NOMO-1 treated with DMSO at 0.1 percent for 48 hours (cell line): ENCODE data around the gene KRT79.

Experiments used
- DNase-seq: peaks from one replicate; lab custom pipeline; 2025; ENCODE audit not compliant: unreplicated experiment; lab: John Stamatoyannopoulos, UW

KRT79 gene

GRCh38 chr12:52792185-52793029, 41.7 kb downstream of the KRT79 start:
- DNase-seq = peak; percentile 12

DNA sequence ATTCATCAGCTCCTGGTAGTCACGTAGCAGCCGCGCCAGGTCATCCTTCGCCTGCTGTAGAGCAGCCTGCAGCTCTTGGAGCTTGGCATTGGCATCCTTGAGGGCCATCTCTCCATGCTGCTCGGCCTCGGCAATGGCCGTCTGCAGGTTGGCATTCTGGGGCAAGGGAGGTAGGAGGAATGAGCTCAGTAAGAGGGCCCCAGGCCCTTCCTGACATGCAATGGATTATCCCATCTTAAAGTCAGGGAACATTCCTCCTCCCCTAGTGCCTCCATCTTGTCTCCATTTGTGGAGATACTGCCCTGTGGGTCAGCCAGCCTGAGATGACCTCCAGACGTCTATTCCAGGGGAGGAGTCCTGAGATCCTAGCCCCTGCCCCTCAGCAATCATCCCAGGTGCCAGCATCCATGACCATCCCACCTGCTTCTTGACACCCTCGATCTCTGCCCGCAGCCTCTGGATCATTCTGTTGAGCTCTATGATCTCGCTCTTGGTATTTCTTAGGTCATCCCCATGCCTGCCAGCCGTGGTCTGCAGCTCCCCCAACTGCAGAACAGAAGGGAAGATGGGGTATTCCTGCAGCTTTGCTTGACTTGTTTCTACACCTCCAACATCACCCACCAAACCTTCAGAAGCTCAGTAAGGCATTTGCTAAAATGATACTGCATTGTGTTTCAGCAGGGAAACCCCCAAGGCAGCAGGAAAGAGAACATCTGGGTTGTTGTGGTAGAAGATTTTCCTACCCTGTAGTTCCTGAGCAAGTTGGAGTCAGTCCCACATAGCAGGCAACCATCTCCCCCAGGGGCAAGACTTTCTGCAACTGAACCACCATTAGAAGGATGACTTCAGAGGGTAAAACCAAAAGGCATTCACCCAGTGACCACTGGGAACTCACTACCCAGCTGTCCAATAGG, 42.6 kb downstream of the KRT79 start:
- DNase-seq = no peak

DNA sequence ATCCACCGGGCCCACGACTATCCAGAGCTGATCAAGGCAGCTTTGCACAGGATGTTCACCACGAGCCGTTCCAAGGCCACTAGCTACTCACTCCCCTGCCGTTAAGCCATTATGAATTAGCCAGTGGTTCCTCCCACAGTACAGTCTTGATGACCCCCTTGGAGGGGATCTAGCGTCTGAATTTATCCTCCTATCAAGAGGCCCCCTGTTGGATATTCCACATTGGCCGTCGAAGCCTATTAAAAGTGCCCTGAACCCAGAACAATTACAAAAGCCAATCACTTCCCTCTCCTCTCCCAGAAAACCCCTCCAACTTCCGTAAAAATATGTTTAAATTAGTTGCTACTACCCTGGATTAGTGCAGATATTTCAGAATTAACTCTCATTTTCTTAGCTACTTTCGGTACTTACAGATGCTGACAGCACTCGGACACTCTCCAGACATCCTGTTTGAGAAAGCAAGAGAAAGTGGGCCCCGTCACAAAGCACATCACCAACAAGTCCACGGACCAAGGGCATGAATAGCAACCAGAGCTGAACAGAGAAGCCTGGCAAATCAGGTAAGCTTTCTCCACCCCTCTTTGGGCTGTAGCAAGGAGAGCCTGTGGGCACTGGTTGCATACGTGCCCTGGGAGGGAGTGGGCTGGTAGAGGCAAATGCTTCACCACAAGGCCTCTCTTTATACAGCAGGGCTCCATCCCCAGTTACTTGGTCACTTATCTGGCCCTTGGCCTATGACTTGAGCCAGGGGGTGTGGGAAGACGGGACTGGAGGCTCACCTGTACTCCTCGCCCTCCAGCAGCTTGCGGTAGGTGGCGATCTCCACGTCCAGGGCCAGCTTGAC, 43.5 kb downstream of the KRT79 start:
- no peak for DNase-seq

DNA sequence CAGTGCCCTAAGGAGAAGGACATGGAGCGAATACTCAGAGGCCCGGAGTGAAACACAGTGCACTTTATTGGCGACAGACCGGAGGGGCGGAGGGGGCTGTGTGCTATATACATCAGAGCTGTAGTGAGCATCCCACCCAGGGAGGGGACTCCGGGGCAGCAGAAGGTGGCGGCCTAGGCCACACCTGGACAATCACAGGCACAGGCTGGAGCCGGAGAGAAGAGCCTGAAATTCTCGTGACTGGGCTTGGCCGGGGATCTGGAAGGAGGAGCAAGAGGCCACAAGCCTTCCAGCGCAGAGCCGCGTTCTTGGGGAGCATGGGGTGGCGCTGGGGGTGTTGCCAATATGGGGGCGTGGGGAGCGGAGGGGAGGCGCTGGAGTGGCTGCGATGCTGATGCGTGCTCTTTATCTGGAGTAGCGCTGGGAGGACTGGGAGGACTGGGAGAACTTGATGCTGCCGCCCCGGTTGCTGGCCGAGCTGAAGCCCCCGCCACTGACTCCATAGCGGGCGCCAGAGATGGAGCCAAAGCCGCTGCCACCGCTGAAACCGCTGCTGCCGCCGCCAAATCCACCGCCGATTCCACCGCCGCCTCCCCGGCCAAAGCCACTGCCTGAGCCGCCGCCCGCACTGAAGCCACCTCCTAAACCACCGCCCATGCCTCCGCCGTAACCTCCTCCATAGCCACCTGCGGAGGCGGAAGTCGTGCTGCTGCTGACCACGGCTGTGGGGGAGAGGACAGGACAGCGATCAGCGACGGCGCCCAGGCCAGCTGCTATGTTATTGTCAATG, 44.3 kb downstream of the KRT79 start:
- DNase-seq = no peak

DNA sequence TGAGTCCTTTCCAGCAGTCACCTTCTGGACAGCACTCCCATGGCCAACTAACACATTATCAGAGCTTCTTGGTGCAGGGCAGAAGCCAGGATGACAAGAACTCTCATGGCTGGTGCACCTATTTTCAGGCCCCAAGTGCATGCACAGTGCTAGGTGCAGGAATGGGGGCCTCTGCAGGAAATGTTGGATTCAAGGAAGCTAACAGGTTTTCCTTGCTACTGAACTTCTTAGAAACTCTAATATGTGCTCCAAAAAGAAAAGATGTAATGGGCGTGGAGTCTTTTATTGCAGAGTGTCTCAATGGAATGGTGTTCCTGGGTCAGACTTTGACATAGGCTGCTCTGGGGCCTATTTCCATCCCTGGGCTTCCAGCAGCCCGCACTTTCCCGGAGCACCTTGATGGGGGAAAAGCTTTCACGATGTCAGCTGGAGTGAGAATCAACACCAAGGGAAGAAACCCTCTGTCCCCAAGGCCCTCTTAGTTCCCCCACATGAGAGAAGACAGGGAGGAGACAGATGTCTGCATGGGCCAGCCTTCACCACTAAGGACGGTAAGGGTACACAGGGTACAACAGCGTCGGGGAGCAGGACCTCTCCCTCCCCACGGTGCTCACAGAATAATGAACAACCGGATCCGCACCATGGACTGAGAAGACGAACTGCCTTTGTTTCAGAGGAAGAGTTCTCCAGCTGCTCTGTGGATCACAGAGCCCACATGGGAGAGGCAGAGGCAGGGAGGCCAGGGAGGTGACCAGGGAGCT, 45.1 kb downstream of the KRT79 start:
- no peak for DNase-seq

DNA sequence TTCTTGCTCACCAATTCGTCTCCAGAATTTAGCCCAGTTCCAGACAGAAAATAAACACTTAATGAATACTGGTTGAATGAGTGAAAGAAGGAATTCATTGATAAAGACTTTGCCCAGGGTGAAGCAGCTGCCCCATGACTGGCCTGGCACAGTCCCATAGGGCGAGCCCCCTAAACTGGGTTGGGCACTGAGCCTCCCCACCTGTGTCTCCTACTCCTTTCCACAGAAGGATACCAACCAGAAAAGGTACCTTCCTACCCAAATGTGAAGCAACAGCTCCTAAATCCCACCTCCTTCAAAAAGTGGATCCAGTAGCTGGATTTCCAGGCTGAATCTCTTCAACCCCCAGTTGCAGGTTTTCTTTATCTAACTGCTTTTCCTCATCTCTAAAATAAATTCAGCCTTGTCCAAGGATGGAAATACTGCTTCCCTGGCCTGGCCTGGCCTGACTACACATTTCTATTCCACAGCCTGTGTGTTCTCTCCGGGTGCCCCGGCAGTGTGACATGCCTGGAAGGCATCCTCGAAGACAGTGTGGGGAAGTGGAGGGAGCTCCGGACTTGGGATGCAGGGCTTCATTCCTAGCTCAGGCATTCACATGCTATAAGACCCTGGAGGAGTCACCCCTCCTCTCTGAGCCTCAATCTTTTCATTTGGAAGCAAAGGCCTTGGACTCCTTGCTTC, 45.8 kb downstream of the KRT79 start:
- no peak for DNase-seq

DNA sequence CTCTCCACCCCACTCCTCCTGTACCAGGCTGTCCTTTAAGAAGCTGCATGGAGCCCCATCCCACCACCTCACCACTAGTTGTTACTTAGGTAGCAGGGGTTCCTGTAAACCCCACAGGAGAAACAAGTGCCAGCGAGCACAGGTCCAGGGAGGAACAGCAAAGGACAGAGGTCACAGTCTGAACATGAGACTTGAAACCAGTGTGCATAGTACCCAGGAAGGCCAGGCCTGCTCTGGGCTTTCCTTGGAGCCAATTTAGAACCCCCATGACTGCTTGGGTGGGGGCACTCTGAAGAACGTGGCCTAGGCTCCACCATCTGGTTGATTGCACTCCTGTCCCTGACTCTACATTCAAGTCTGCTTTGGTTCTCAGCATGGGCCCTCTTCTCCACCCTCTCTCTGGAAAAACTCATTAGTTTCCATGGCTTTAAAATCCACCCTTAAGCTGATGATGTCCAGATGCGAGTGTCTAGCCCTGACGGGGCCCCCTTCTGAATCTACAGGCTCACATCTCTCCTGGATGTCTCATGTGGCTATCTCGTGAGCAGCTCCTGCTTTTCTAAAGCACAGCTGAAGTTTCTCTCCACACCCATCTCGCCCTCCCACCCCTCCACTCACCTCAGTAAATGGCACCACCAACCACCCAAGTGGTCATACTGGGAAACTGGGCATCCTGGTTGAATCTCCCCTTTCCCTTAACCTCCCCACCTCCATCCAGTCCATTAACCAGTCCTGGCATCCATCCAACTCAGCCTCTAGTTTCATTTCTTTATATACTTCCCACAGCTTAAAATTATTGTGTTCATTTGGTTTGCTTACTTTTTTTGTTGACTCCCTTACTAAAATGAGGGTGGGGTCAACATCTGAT, 46.6 kb downstream of the KRT79 start:
- DNase-seq = no peak

DNA sequence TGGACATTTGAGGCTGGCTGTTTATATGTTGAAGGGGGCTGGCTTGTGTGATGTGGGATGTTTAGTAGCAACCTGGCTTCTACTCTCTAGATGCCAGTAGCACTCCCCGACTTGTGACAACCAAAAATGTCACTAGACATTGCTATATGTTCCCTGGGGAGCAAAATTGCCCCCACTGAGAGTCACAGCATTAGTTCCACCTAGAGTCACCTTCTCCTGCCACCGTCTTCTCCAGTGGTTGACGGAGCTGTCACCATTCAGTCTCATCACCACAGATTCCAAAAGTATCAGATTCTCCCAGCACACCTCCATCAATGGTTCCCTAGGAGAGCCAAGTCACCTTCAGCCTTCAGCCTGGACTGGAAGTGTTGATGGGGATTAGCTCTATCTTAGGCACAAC, 49.2 kb downstream of the KRT79 start:
- no peak for DNase-seq

DNA sequence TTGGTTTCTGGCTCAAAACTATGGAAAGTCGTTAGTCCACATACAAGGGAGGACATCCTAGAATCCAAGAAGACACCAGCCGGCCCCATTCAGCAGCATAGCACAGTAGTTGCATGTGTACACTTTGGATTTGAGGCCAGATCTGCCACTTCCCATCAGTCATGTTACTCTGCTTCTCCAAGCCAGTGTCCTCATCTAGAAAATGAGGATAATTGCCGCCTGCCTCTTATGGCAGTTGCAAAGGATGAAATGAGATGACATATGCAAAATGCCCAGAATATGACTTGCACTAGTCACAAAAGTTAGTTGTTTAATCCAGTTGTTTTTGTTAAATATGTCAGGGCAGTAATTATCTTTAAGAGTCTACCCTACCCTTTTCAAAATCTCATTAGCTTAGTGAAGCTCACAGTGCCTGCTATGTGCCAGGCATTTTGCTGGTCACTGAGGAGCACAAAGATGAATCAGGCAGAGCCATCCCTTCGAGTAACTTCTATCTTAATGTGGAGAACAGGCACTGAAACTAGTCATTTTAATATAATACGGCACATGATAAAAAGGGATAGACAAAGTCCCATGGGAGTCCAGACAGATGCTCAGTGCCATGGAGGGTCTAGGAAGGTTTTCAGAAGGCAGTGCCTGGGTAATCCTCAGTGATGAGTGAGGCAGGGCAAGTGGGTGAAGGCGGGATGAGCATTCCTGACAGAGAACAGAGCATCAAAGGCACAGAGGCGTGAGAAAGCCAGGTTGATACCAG, 50.4 kb downstream of the KRT79 start:
- DNase-seq = no peak

DNA sequence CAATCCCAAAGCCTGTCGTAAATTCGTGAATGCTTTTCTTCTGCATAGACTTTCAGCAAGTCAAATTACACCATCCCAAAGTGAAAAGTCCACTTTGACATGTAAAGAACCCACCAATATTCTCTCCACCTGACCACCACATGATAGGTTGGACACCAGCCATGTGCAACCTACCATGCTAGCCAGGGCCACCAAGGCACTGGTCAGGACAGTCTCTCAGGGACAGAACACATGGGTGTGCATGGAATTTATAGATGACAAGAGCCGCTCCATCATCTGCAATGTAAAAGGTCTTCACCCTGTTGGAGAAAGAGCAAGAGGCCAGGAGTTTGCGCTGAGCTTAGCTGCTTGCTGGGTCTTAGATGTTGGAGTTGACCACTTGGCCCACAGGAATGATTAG, 51.6 kb downstream of the KRT79 start:
- no peak for DNase-seq

- DNase-seq = no peak
Observed at GRCh38 chr12:52781399-52782082, 52.6 kb downstream of the KRT79 start.

DNA sequence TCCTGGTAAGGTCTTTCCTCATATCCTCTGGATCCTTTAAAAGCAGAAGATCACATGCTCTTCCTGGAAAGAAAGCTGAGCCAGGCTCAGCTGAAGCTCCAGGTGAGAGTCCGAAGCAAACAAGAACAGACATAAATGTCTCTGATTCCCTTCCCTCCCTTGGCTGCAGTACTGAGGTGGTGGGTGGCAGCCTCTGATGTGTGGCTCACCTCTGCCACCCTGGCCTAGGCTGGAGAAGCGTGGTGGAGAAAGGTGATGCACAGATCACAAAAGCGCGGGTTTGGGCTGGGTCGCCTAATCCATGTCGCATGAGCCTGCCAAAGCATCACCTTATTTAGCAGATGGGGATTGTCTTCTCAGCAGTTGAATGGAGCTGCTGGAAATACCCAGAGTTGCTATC, 54.2 kb downstream of the KRT79 start:
- DNase-seq = no peak

GRCh38 chr12:52778833-52779232, 55.3 kb downstream of the KRT79 start:
- no peak for DNase-seq

GRCh38 chr12:52777566-52777965, 56.5 kb downstream of the KRT79 start:
- DNase-seq = no peak

DNA sequence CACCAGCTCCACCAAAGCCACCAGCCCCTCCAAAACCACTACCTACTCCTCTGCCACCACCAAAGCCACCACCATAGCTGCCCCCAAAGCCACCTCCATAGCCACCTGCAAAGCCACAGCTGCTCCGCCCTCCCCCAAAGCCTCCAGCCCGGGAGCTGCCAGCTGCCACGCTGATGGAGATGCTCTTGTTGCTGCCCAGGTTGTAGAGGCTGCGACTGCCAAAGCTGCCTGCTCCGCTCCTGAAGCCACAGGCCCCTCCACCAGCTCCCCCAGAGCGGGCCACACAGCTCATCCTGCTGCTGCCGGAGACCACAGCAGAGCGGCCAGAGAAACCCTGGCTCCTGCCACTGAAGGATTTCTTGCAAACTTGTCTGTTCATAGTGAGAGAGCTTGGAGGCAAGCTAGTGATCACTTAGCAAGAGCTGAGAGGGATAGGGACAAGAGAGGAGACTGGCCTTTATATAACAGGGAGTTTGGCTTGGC, 57.2 kb downstream of the KRT79 start, which contains the start of gene KRT76:
Gene KRT76, minus strand, starts transcription at position 433 of the 483 bp plus-strand sequence. Its CDS starts 54 bp downstream, at position 379.
- no peak for DNase-seq

GRCh38 chr12:52776435-52776834, 57.7 kb downstream of the KRT79 start:
- no peak for DNase-seq
